OCI-LY7 (cell line): ENCODE results near the gene TMEM150C. TPM values are rescaled to one million over a fixed set of nuclear protein-coding genes. Genes with fewer than 3 reads are reported as not detected.

Experiments used
- BruUV-seq: library from RNA; stranded (reverse); fragments of 400-500 nt; replicated peaks from 2 replicates; lab custom pipeline; 2021; lab: Mats Ljungman, UMichigan
- CTCF ChIA-PET: fragments of 300-600 bp; sonication (Branson Sonifier 250); formaldehyde crosslinking; loops from one replicate; lab custom pipeline; 2022; ENCODE audit warnings: antibody characterized with exemption; ENCODE audit not compliant: unreplicated experiment; lab: Charles Lee
- POLR2A ChIA-PET: fragments of 300-600 bp; sonication (Branson Sonifier 250); formaldehyde crosslinking; loops from one replicate; lab custom pipeline; 2022; ENCODE audit warnings: antibody characterized with exemption; lab: Charles Lee
- DNase-seq: peaks from one replicate; pipeline ENCODE4 v3.0.0-alpha.2; 2015; ENCODE audit warnings: low spot score
- H2AFZ ChIP-seq: fragments of 200-600 bp; sonication (generic), shearing (Covaris generic); 2 replicates; pipeline ENCODE4 v1.6.1; 2014; ENCODE audit warnings: mild to moderate bottlenecking, antibody characterized with exemption, low read length, moderate library complexity
- H3K27ac ChIP-seq: fragments of 200-600 bp; sonication (generic); 2 replicates; pipeline ENCODE4 v1.5.1; 2014; ENCODE audit warnings: mixed run types, low read depth, mild to moderate bottlenecking, moderate library complexity, low read length, inconsistent platforms; ENCODE audit not compliant: poor library complexity, severe bottlenecking
- H3K36me3 ChIP-seq: fragments of 200-600 bp; sonication (generic); 2 replicates; pipeline ENCODE4 v1.6.1; 2014; ENCODE audit warnings: mild to moderate bottlenecking, antibody characterized with exemption, low read length, moderate library complexity, mixed read lengths; ENCODE audit not compliant: insufficient read depth
- H3K4me1 ChIP-seq: fragments of 200-600 bp; sonication (generic); 2 replicates; pipeline ENCODE4 v1.5.1; 2014; ENCODE audit warnings: mild to moderate bottlenecking, low read length; ENCODE audit not compliant: insufficient read depth, poor library complexity, severe bottlenecking
- H3K4me2 ChIP-seq: fragments of 200-600 bp; sonication (generic); 2 replicates; pipeline ENCODE4 v1.6.1; 2014; ENCODE audit warnings: mild to moderate bottlenecking, low read length
- H3K4me3 ChIP-seq: fragments of 200-600 bp; sonication (generic); 2 replicates; pipeline ENCODE4 v1.5.1; 2014; ENCODE audit warnings: mild to moderate bottlenecking, low read depth, low read length; ENCODE audit not compliant: poor library complexity, severe bottlenecking
- H3K79me2 ChIP-seq: fragments of 200-600 bp; sonication (generic); 2 replicates; pipeline ENCODE4 v1.6.1; 2016; ENCODE audit warnings: low read depth, mild to moderate bottlenecking, low read length, moderate library complexity, mixed read lengths; ENCODE audit not compliant: insufficient read depth
- H3K9me2 ChIP-seq: fragments of 200-600 bp; sonication (generic); 2 replicates; pipeline ENCODE4 v1.6.1; 2016; ENCODE audit warnings: mild to moderate bottlenecking, low read length, mixed read lengths; ENCODE audit not compliant: insufficient read depth
- H3K9me3 ChIP-seq: fragments of 200-600 bp; sonication (generic); 2 replicates; pipeline ENCODE4 v1.6.1; 2014; ENCODE audit warnings: mild to moderate bottlenecking, mixed run types, low read length, mixed read lengths
- H4K20me1 ChIP-seq: fragments of 200-600 bp; sonication (generic); 2 replicates; pipeline ENCODE4 v1.6.1; 2014; ENCODE audit warnings: mild to moderate bottlenecking, antibody characterized with exemption, low read length, moderate library complexity, mixed read lengths; ENCODE audit not compliant: insufficient read depth
- EZH2phosphoT487 ChIP-seq: fragments of 200-600 bp; sonication (generic); IDR thresholded peaks from 2 replicates; pipeline ENCODE4 v1.6.1; 2018; ENCODE audit warnings: low read depth, borderline replicate concordance, mild to moderate bottlenecking, mixed run types, antibody characterized with exemption, low read length, moderate library complexity, mixed read lengths
- intact Hi-C: fragments of 100-400 bp; cut with micrococcal nuclease; formaldehyde crosslinking; loops from one replicate; pipeline ENCODE4 v1.10.0; 2022; ENCODE audit not compliant: unreplicated experiment
- total RNA-seq, 2 experiments: library from RNA; depleted of rRNA in 1 of 2; stranded (reverse); fragments of >200 nt in 1 of 2; shearing (Covaris generic) in 1 of 2; gene quantifications; 2 replicates each; pipeline ENCODE4 v1.2.3, GENCODE V29; 2014 to 2022
- TF ChIP-seq, protein P1 (sequence below): fragments of 200-600 bp; sonication (generic); conservative IDR thresholded peaks from 2 replicates; pipeline ENCODE4 v1.5.1; 2014; ENCODE audit warnings: mild to moderate bottlenecking, antibody characterized with exemption, low read length, moderate library complexity, mixed read lengths

Gene TMEM150C
- total RNA-seq, 2 experiments from 2014 or later: not detected

DNA sequence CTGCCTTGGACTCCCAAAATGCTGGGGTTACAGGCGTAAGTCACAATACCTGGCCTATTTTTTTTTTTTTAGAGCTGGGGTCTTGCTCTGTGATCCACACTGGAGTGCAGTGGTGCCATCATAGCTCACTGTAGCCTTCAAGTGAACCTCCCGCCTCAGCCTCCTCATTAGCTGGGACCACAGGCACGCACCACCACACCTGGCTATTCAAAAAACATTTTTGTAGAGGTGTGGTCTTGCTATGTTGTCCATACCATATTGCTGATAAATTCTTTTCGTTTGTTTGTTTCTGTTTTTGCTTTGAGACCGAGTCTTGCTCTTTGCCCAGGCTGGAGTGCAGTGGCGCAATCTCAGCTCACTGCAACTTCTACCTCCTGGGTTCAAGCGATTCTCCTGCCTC lies 109.8 kb downstream of the TMEM150C start:
- Histone ChIP-seq H3K79me2 (peaks cover 13% of the 10 kb centered on the region), H3K4me3 (no peak overlapping the region), H3K4me2 (no peak overlapping the region), H4K20me1 (0 out of 2 replicates have a peak, but pooled peaks cover 5% of the 10 kb centered on the region), H3K9me3 (no peaks in the 10 kb centered on the region), H2AFZ (no peak overlapping the region), H3K36me3 (peaks cover 95% of the 10 kb centered on the region), H3K27ac (no peak overlapping the region), H3K9me2 (no peaks in the 10 kb centered on the region), H3K4me1 (no peaks in the 10 kb centered on the region)
- BruUV-seq: no TSS peak
- CTCF ChIA-PET: no interaction called here
- POLR2A ChIA-PET: interaction anchor here (1.1 kb wide), 1 partner anchor 13 kb away, joined by 3 read pairs; no protein-coding TSS in a partner anchor
- intact Hi-C loops: no loop called here
- TF ChIP-seq, protein P1, sequence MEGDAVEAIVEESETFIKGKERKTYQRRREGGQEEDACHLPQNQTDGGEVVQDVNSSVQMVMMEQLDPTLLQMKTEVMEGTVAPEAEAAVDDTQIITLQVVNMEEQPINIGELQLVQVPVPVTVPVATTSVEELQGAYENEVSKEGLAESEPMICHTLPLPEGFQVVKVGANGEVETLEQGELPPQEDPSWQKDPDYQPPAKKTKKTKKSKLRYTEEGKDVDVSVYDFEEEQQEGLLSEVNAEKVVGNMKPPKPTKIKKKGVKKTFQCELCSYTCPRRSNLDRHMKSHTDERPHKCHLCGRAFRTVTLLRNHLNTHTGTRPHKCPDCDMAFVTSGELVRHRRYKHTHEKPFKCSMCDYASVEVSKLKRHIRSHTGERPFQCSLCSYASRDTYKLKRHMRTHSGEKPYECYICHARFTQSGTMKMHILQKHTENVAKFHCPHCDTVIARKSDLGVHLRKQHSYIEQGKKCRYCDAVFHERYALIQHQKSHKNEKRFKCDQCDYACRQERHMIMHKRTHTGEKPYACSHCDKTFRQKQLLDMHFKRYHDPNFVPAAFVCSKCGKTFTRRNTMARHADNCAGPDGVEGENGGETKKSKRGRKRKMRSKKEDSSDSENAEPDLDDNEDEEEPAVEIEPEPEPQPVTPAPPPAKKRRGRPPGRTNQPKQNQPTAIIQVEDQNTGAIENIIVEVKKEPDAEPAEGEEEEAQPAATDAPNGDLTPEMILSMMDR: no peak
- TF ChIP-seq EZH2phosphoT487: no peak
- DNase-seq: no peak

DNA sequence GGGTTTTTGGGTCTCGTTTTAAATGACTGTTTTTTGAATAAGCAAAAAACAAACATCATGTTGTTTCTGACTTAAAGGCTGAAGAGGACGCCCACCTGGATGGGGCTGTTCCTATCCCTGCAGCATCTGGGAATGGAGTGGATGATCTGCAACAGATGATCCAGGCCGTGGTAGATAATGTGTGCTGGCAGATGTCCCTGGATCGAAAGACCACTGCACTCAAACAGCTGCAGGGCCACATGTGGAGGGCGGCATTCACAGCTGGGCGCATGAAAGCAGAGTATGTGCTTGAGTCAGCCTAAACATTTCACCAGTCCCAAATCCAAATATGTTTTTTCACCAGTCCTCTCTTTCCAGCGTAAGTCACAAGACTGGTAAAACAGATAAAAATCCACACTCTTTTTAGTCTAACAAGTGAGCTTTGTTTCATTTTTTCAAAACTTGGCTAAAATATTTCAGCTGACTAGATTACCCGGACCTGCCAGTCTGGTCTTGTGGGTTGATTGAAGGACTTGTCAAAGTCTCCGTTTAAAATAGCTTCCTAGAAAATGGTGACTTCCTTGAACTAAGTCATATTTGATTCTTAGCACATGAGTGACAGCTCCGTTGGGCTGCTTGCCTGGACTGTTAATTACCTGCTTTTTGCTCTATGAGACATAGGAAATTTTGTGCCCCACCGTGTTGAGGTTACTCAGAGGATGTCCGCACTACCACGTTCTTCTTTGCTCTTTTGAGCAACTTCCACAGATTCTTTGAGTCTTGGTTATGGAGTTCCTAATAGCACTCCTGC lies 110.6 kb downstream of the TMEM150C start:
- DNase-seq: no peak
- no peak overlapping the region for H3K27ac ChIP-seq
- no TSS peak for BruUV-seq
- H3K4me3 ChIP-seq: no peak overlapping the region
- no peaks in the 10 kb centered on the region for H3K9me3 ChIP-seq
- 0 out of 2 replicates have a peak, but pooled peaks cover 5% of the 10 kb centered on the region for H4K20me1 ChIP-seq
- H3K4me1 ChIP-seq: no peaks in the 10 kb centered on the region
- CTCF ChIA-PET: no interaction called here
- peaks cover 21% of the 10 kb centered on the region for H3K79me2 ChIP-seq
- TF ChIP-seq EZH2phosphoT487: no peak
- H2AFZ ChIP-seq: no peak overlapping the region
- H3K4me2 ChIP-seq: no peak overlapping the region
- H3K36me3 ChIP-seq: peaks cover 90% of the 10 kb centered on the region
- intact Hi-C loops: no loop called here
- POLR2A ChIA-PET: interaction anchor here (0.6 kb wide), 1 partner anchor 553 kb away, joined by 5 read pairs; no protein-coding TSS in a partner anchor
- H3K9me2 ChIP-seq: no peaks in the 10 kb centered on the region

DNA sequence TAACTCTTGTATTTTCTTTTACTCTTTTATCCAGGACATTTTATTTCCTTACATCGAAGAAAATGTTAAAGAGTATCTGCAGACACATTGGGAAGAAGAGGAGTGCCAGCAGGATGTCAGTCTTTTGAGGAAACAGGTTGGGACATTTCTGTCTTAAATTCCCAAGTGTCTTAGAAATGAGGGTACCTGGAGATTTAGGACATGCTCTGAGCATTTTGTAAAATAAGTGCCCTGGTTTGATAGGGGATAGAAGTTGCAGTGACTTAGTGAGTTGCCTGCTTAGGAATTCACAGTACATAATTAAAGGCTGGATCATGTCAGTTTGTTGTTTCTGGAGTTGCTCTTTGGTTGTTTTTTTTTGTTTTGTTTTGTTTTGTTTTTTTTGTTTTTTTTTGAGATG lies 113.9 kb downstream of the TMEM150C start:
- ChIA-PET CTCF (no interaction called here), POLR2A (interaction anchor here (0.9 to 1.9 kb wide), 2 partner anchors 10 kb away, joined by 6 to 7 read pairs; no protein-coding TSS in a partner anchor)
- Histone ChIP-seq H3K4me1 (no peaks in the 10 kb centered on the region), H3K9me2 (no peaks in the 10 kb centered on the region), H3K27ac (no peak overlapping the region), H3K79me2 (peaks cover 54% of the 10 kb centered on the region), H4K20me1 (0 out of 2 replicates have a peak, but pooled peaks cover 5% of the 10 kb centered on the region), H3K9me3 (no peaks in the 10 kb centered on the region), H3K4me2 (no peak overlapping the region), H3K36me3 (peaks cover 90% of the 10 kb centered on the region), H2AFZ (no peak overlapping the region), H3K4me3 (no peak overlapping the region)
- no peak for DNase-seq
- no peak for TF ChIP-seq EZH2phosphoT487
- TF ChIP-seq, protein P1: no peak
- no TSS peak for BruUV-seq
- intact Hi-C loops: no loop called here
